NCI-H82 treated with DMSO at 0.1 percent for 48 hours (cell line): Measurements from ENCODE around the gene FNDC10.
"Not testable (repeated sequence)": the region's sequence is repeated elsewhere in the genome, so short reads cannot be mapped to it uniquely, and the experiment has no call there.

Experiments used
- DNase-seq: peaks from one replicate; lab custom pipeline; 2025; ENCODE audit not compliant: unreplicated experiment; lab: John Stamatoyannopoulos, UW

FNDC10 gene

GRCh38 chr1:1599935-1600860 lies at the start of gene FNDC10:
TSS of gene FNDC10 (minus strand) at chr1:1600135. CDS start at chr1:1600015, 120 bp downstream.
- no peak for DNase-seq

- not testable (repeated sequence) for DNase-seq
Measured at GRCh38 chr1:1648265-1648664, 48.3 kb upstream of the FNDC10 start.

- DNase-seq, result not testable (repeated sequence)
Measured at GRCh38 chr1:1647567-1648241, 47.8 kb upstream of the FNDC10 start.

GRCh38 chr1:1646326-1646725 lies 46.4 kb upstream of the FNDC10 start:
- not testable (repeated sequence) for DNase-seq

GRCh38 chr1:1640711-1641461 lies 41.0 kb upstream of the FNDC10 start:
- not testable (repeated sequence) for DNase-seq

GRCh38 chr1:1640081-1640480 lies 40.1 kb upstream of the FNDC10 start:
- not testable (repeated sequence) for DNase-seq

GRCh38 chr1:1639368-1639767 lies 39.4 kb upstream of the FNDC10 start:
- not testable (repeated sequence) for DNase-seq

GRCh38 chr1:1638528-1638927 lies 38.6 kb upstream of the FNDC10 start:
- DNase-seq, result not testable (repeated sequence)

- not testable (repeated sequence) for DNase-seq
Measured at GRCh38 chr1:1637479-1637875, 37.5 kb upstream of the FNDC10 start.

GRCh38 chr1:1636621-1637478 lies 36.9 kb upstream of the FNDC10 start:
- DNase-seq, result not testable (repeated sequence)

GRCh38 chr1:1634613-1635012 lies 34.7 kb upstream of the FNDC10 start:
- DNase-seq, result not testable (repeated sequence)

- DNase-seq, result not testable (repeated sequence)
Measured at GRCh38 chr1:1633409-1633808, 33.5 kb upstream of the FNDC10 start.

- no peak for DNase-seq
Measured at GRCh38 chr1:1631782-1632420, 32.0 kb upstream of the FNDC10 start, which contains the start of gene MMP23B. TSS of gene MMP23B (plus strand) at chr1:1632173. CDS start at chr1:1632219, 46 bp downstream.

- no peak for DNase-seq
Measured at GRCh38 chr1:1630965-1631781, 31.2 kb upstream of the FNDC10 start.

GRCh38 chr1:1630191-1630964 lies 30.4 kb upstream of the FNDC10 start:
- peak; percentile 91 for DNase-seq

- DNase-seq, result peak; percentile 74
Measured at GRCh38 chr1:1629430-1630190, 29.7 kb upstream of the FNDC10 start.

GRCh38 chr1:1628754-1629429 lies 29.0 kb upstream of the FNDC10 start:
- DNase-seq, result no peak
